Measurements from ENCODE around the gene PAX9.

Gene PAX9

GRCh38 chr14:36659822-36660735 lies 1.6 kb upstream of the PAX9 start:
- peaks cover 96% of the 10 kb centered on the region for H3K27me3 Mint-ChIP-seq (ENCODE audit: low read depth)
- H3K4me1 Mint-ChIP-seq (ENCODE audit: low read depth): peaks cover 15% of the 10 kb centered on the region
- H3K27ac Mint-ChIP-seq: no peak overlapping the region
- no peak overlapping the region for H3K4me3 Mint-ChIP-seq
- H3K36me3 Mint-ChIP-seq (ENCODE audit: low read depth): peaks cover 5% of the 10 kb centered on the region
- DNase-seq (ENCODE audit: low spot score): no peak
- H3K9me3 Mint-ChIP-seq: peaks cover 4% of the 10 kb centered on the region

GRCh38 chr14:36660736-36661505 lies 739 bp upstream of the PAX9 start:
- peak overlapping the region; percentile 4 for H3K27ac Mint-ChIP-seq
- peaks cover 96% of the 10 kb centered on the region for H3K27me3 Mint-ChIP-seq (ENCODE audit: low read depth)
- H3K36me3 Mint-ChIP-seq (ENCODE audit: low read depth): peaks cover 5% of the 10 kb centered on the region
- H3K4me1 Mint-ChIP-seq (ENCODE audit: low read depth): peaks cover 13% of the 10 kb centered on the region
- no peak overlapping the region for H3K4me3 Mint-ChIP-seq
- peaks cover 4% of the 10 kb centered on the region for H3K9me3 Mint-ChIP-seq
- no peak for DNase-seq (ENCODE audit: low spot score)

- Mint-ChIP-seq H3K4me1 (ENCODE audit: low read depth) (peaks cover 8% of the 10 kb centered on the region), H3K9me3 (peaks cover 4% of the 10 kb centered on the region), H3K4me3 (peak overlapping the region; percentile 34), H3K36me3 (ENCODE audit: low read depth) (peaks cover 5% of the 10 kb centered on the region), H3K27me3 (ENCODE audit: low read depth) (peaks cover 90% of the 10 kb centered on the region), H3K27ac (peak overlapping the region; percentile 73)
- no peak for DNase-seq (ENCODE audit: low spot score)
These were observed 540 bp downstream of the PAX9 start for GRCh38 chr14:36662258-36662542.

- Mint-ChIP-seq H3K9me3 (peaks cover 4% of the 10 kb centered on the region), H3K4me1 (ENCODE audit: low read depth) (peaks cover 8% of the 10 kb centered on the region), H3K36me3 (ENCODE audit: low read depth) (peaks cover 5% of the 10 kb centered on the region), H3K27me3 (ENCODE audit: low read depth) (peaks cover 90% of the 10 kb centered on the region), H3K4me3 (peak overlapping the region; percentile 34), H3K27ac (no peak overlapping the region)
- DNase-seq (ENCODE audit: low spot score): no peak
These were observed 1.1 kb downstream of the PAX9 start for GRCh38 chr14:36662543-36663403.

GRCh38 chr14:36663404-36664321 lies 2.0 kb downstream of the PAX9 start:
- Mint-ChIP-seq H3K27ac (peak overlapping the region; percentile 57), H3K9me3 (peaks cover 4% of the 10 kb centered on the region), H3K4me3 (no peak overlapping the region), H3K4me1 (ENCODE audit: low read depth) (peaks cover 8% of the 10 kb centered on the region), H3K27me3 (ENCODE audit: low read depth) (peaks cover 86% of the 10 kb centered on the region), H3K36me3 (ENCODE audit: low read depth) (peaks cover 5% of the 10 kb centered on the region)
- no peak for DNase-seq (ENCODE audit: low spot score)

- DNase-seq (ENCODE audit: low spot score): no peak
- H3K36me3 Mint-ChIP-seq (ENCODE audit: low read depth): peaks cover 5% of the 10 kb centered on the region
- H3K27ac Mint-ChIP-seq: no peak overlapping the region
- H3K9me3 Mint-ChIP-seq: peaks cover 4% of the 10 kb centered on the region
- H3K4me1 Mint-ChIP-seq (ENCODE audit: low read depth): peaks cover 8% of the 10 kb centered on the region
- no peak overlapping the region for H3K4me3 Mint-ChIP-seq
- peaks cover 80% of the 10 kb centered on the region for H3K27me3 Mint-ChIP-seq (ENCODE audit: low read depth)
These were observed 2.9 kb downstream of the PAX9 start for GRCh38 chr14:36664322-36665193.

- Mint-ChIP-seq H3K36me3 (ENCODE audit: low read depth) (peaks cover 1% of the 10 kb centered on the region), H3K27ac (no peak overlapping the region), H3K27me3 (ENCODE audit: low read depth) (peaks cover 66% of the 10 kb centered on the region), H3K4me1 (ENCODE audit: low read depth) (peaks cover 8% of the 10 kb centered on the region), H3K9me3 (peaks cover 4% of the 10 kb centered on the region), H3K4me3 (no peak overlapping the region)
- no peak for DNase-seq (ENCODE audit: low spot score)
These were observed 4.3 kb downstream of the PAX9 start for GRCh38 chr14:36665887-36666415.

- Mint-ChIP-seq H3K36me3 (ENCODE audit: low read depth) (no peaks in the 10 kb centered on the region), H3K4me1 (ENCODE audit: low read depth) (peaks cover 5% of the 10 kb centered on the region), H3K9me3 (peaks cover under 1% of the 10 kb centered on the region), H3K4me3 (no peak overlapping the region), H3K27me3 (ENCODE audit: low read depth) (peaks cover 60% of the 10 kb centered on the region), H3K27ac (no peak overlapping the region)
- DNase-seq (ENCODE audit: low spot score): no peak
These were observed 5.0 kb downstream of the PAX9 start for GRCh38 chr14:36666416-36667206.

GRCh38 chr14:36667679-36668078 lies 6.0 kb downstream of the PAX9 start:
- Mint-ChIP-seq H3K4me1 (ENCODE audit: low read depth) (peaks cover 5% of the 10 kb centered on the region), H3K27me3 (ENCODE audit: low read depth) (peaks cover 49% of the 10 kb centered on the region), H3K36me3 (ENCODE audit: low read depth) (no peaks in the 10 kb centered on the region), H3K27ac (no peak overlapping the region), H3K9me3 (no peaks in the 10 kb centered on the region), H3K4me3 (no peak overlapping the region)
- DNase-seq (ENCODE audit: low spot score): no peak

GRCh38 chr14:36671149-36671548 lies 9.5 kb downstream of the PAX9 start:
- H3K9me3 Mint-ChIP-seq: no peaks in the 10 kb centered on the region
- no peak for DNase-seq (ENCODE audit: low spot score)
- peaks cover 18% of the 10 kb centered on the region for H3K27me3 Mint-ChIP-seq (ENCODE audit: low read depth)
- H3K4me1 Mint-ChIP-seq (ENCODE audit: low read depth): no peaks in the 10 kb centered on the region
- no peak overlapping the region for H3K4me3 Mint-ChIP-seq
- H3K27ac Mint-ChIP-seq: no peak overlapping the region
- no peaks in the 10 kb centered on the region for H3K36me3 Mint-ChIP-seq (ENCODE audit: low read depth)

GRCh38 chr14:36672095-36672494 lies 10.4 kb downstream of the PAX9 start:
- H3K4me3 Mint-ChIP-seq: no peak overlapping the region
- H3K36me3 Mint-ChIP-seq (ENCODE audit: low read depth): no peaks in the 10 kb centered on the region
- H3K9me3 Mint-ChIP-seq: no peaks in the 10 kb centered on the region
- H3K27me3 Mint-ChIP-seq (ENCODE audit: low read depth): peaks cover 17% of the 10 kb centered on the region
- no peaks in the 10 kb centered on the region for H3K4me1 Mint-ChIP-seq (ENCODE audit: low read depth)
- DNase-seq (ENCODE audit: low spot score): no peak
- H3K27ac Mint-ChIP-seq: no peak overlapping the region

All from T-helper 2 cell treated with Interferon-gamma antibody and Interleukin-4, amounts not matched to agents 5 μg/mL and 100 μg/mL, for 36 hours (primary cell).